Fibroblast of lung (primary cell): ENCODE data around the gene OR6C75. TPM values are rescaled to one million over a fixed set of nuclear protein-coding genes. Genes with fewer than 3 reads are reported as not detected.
"Not testable (repeated sequence)": the region's sequence is repeated elsewhere in the genome, so short reads cannot be mapped to it uniquely, and the experiment has no call there.

Experiments
- DNase-seq, 2 donors: peaks; one replicate each; pipeline versions ENCODE4 v3.0.0 to v3.0.0-alpha.2; 2010; ENCODE audit warnings: low read depth in 2 of 2
- H2AFZ ChIP-seq: 2 replicates; pipeline ENCODE4 v1.5.1; 2012; ENCODE audit warnings: low read length, control low read depth, inconsistent platforms
- H3K27ac ChIP-seq: 2 replicates; pipeline ENCODE4 v1.5.1; 2011; ENCODE audit warnings: low read length, control low read depth; ENCODE audit not compliant: insufficient read depth
- H3K27me3 ChIP-seq: 2 replicates; pipeline ENCODE4 v1.5.1; 2011; ENCODE audit warnings: mild to moderate bottlenecking, low read length; ENCODE audit not compliant: control insufficient read depth, insufficient read depth
- H3K36me3 ChIP-seq: 2 replicates; pipeline ENCODE4 v1.5.1; 2011; ENCODE audit warnings: low read length; ENCODE audit not compliant: control insufficient read depth, insufficient read depth
- H3K4me1 ChIP-seq: 2 replicates; pipeline ENCODE4 v1.5.1; 2011; ENCODE audit warnings: low read length; ENCODE audit not compliant: control insufficient read depth, insufficient read depth; ENCODE audit errors: extremely low read depth
- H3K4me2 ChIP-seq: 2 replicates; pipeline ENCODE4 v1.5.1; 2011; ENCODE audit warnings: low read length, control low read depth; ENCODE audit not compliant: insufficient read depth; ENCODE audit errors: extremely low read depth
- H3K4me3 ChIP-seq, 4 experiments: fragments of 200-600 bp in 1 of 4; sonication (generic) in 1 of 4; replicated peaks in 1 of 4; 2 replicates each; pipeline ENCODE4 v1.5.1; 2011 to 2016; ENCODE audit warnings: low read length in 4 of 4, low read depth in 3 of 4, mild to moderate bottlenecking in 3 of 4, control low read depth in 2 of 4, inconsistent platforms in 1 of 4, mixed read lengths in 1 of 4; ENCODE audit not compliant: insufficient read depth in 1 of 4; ENCODE audit errors: control extremely low read depth in 1 of 4
- H3K79me2 ChIP-seq: 2 replicates; pipeline ENCODE4 v1.5.1; 2012; ENCODE audit warnings: mild to moderate bottlenecking, low read length, inconsistent platforms; ENCODE audit not compliant: control insufficient read depth, insufficient read depth
- H3K9ac ChIP-seq: 2 replicates; pipeline ENCODE4 v1.5.1; 2011; ENCODE audit warnings: mild to moderate bottlenecking, low read length, control low read depth; ENCODE audit not compliant: insufficient read depth
- H3K9me3 ChIP-seq: 2 replicates; pipeline ENCODE4 v1.5.1; 2012; ENCODE audit warnings: low read depth, low read length; ENCODE audit not compliant: control insufficient read depth, insufficient read depth
- H4K20me1 ChIP-seq: 2 replicates; pipeline ENCODE4 v1.5.1; 2011; ENCODE audit warnings: low read length; ENCODE audit not compliant: control insufficient read depth, insufficient read depth; ENCODE audit errors: extremely low read depth
- EZH2 ChIP-seq: IDR thresholded peaks from 2 replicates; pipeline ENCODE4 v1.5.1; 2012; ENCODE audit warnings: low read length, control low read depth, mild to moderate bottlenecking; ENCODE audit errors: missing control alignments
- polyA minus RNA-seq: library from RNA; depleted of rRNA, polyadenylated mRNA; stranded (reverse); fragments of >200 nt; gene quantifications from 2 replicates; pipeline ENCODE4 v1.2.3, GENCODE V29; 2011; ENCODE audit warnings: low replicate concordance
- polyA plus RNA-seq, 2 donors: library from polyadenylated mRNA; depleted of rRNA in 1 of 2; stranded (reverse) in 1 of 2; unstranded in 1 of 2; fragments of >200 nt; gene quantifications; 2 replicates each; pipeline ENCODE4 v1.2.1, GENCODE V29; 2011 to 2012; ENCODE audit warnings: missing spikeins in 1 of 2
- total RNA-seq: library from RNA; depleted of rRNA; stranded (reverse); fragments of >200 nt; gene quantifications from 2 replicates; pipeline ENCODE4 v1.2.1, GENCODE V29; 2014
- TF ChIP-seq, protein P1 (sequence below), 2 donors: IDR thresholded peaks in 1 of 2; conservative IDR thresholded peaks in 1 of 2; 1 replicate in 1 of 2; 2 replicates in 1 of 2; pipeline ENCODE4 v1.5.1; 2011 to 2012; ENCODE audit warnings: low read length in 2 of 2, control low read depth in 1 of 2, inconsistent platforms in 1 of 2, low read depth in 1 of 2, mild to moderate bottlenecking in 1 of 2

Gene OR6C75
- not detected in 2 replicates for total RNA-seq
- polyA plus RNA-seq = not detected in 2 replicates
- not detected in 2 replicates for polyA plus RNA-seq (2012)
- not detected in 2 replicates for polyA minus RNA-seq

DNA sequence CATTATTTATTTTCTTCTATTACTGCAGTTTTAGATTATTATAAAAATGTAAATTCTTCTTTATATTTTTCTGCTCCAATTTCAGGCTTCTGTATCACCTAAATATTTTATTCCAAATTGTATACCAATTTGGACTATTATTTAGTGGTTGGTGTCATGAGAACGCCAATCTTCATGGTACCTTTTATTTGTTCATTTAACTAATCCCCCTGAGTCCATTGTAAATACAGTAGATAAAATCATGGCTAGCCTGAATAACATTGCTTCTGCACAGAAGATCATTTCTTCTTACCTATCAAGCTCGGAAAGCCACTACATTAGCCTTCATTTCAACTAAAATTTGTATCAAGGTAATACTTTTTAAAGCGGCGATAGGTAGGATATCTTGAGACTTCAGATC lies at the start of gene OR6C75:
TSS of gene OR6C75 (plus strand) at position 301 of the 400 bp plus-strand sequence. CDS start 2,136 bp downstream, outside the sequence.
- H3K27me3 ChIP-seq = no peaks in the 10 kb centered on the region
- no peak within 1 kb of the TSS for H3K4me3 ChIP-seq
- TF ChIP-seq, protein P1, sequence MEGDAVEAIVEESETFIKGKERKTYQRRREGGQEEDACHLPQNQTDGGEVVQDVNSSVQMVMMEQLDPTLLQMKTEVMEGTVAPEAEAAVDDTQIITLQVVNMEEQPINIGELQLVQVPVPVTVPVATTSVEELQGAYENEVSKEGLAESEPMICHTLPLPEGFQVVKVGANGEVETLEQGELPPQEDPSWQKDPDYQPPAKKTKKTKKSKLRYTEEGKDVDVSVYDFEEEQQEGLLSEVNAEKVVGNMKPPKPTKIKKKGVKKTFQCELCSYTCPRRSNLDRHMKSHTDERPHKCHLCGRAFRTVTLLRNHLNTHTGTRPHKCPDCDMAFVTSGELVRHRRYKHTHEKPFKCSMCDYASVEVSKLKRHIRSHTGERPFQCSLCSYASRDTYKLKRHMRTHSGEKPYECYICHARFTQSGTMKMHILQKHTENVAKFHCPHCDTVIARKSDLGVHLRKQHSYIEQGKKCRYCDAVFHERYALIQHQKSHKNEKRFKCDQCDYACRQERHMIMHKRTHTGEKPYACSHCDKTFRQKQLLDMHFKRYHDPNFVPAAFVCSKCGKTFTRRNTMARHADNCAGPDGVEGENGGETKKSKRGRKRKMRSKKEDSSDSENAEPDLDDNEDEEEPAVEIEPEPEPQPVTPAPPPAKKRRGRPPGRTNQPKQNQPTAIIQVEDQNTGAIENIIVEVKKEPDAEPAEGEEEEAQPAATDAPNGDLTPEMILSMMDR (conservative IDR thresholded peaks at IDR 0.05 in 1 of 2, IDR thresholded peaks at IDR 0.05 in 1 of 2; ENCODE audit: low read depth in 1 of 2, low read length in 2 of 2) = no peak
- TF ChIP-seq EZH2 = no peak
- no peak within 1 kb of the TSS for H3K27ac ChIP-seq
- no peak within 1 kb of the TSS for H3K9ac ChIP-seq
- H3K36me3 ChIP-seq = no peaks in the 10 kb centered on the region
- H3K9me3 ChIP-seq = no peaks in the 10 kb centered on the region
- DNase-seq = no peak
- no peak within 1 kb of the TSS for H3K4me2 ChIP-seq
- H4K20me1 ChIP-seq = no peaks in the 10 kb centered on the region
- no peaks in the 10 kb centered on the region for H3K4me1 ChIP-seq
- H3K79me2 ChIP-seq = no peaks in the 10 kb centered on the region
- no peak within 1 kb of the TSS for H2AFZ ChIP-seq

DNA sequence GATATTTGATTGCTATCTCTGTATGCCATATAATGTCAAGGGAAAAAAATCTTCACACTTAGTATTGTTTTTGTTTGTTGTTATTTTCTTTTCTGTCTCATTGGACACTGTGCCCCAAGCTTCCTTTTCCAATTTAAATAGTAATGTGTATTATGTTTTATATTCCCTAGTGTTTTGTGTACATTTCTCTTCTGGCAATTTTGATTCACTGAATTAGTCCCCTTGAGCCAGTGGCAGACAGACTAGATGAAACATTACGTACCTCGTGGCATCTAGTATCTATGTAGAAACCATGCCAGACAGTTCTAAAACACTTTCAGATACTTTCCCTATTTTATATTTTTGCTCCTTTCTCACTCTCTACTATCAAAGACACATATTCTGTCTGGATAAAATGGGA lies 48.7 kb upstream of the OR6C75 start, which contains the start of gene OR6C1:
TSS of gene OR6C1 (plus strand) at position 301 of the 400 bp plus-strand sequence. CDS start 6,257 bp downstream, outside the sequence.
- Histone ChIP-seq H3K27ac (no peak within 1 kb of the TSS), H3K4me3 (no peak within 1 kb of the TSS), H3K36me3 (no peaks in the 10 kb centered on the region), H3K79me2 (no peaks in the 10 kb centered on the region), H3K4me2 (no peak within 1 kb of the TSS), H2AFZ (no peak within 1 kb of the TSS), H3K9ac (no peak within 1 kb of the TSS), H3K4me1 (no peaks in the 10 kb centered on the region), H3K27me3 (no peaks in the 10 kb centered on the region), H4K20me1 (no peaks in the 10 kb centered on the region), H3K9me3 (no peaks in the 10 kb centered on the region)
- TF ChIP-seq, protein P1 (conservative IDR thresholded peaks at IDR 0.05 in 1 of 2, IDR thresholded peaks at IDR 0.05 in 1 of 2; ENCODE audit: low read depth in 1 of 2, low read length in 2 of 2) = no peak
- no peak for TF ChIP-seq EZH2
- DNase-seq = no peak

- H4K20me1 ChIP-seq = no peaks in the 10 kb centered on the region
- no peak overlapping the region for H3K27ac ChIP-seq
- H2AFZ ChIP-seq = no peak overlapping the region
- H3K4me3 ChIP-seq = no peak overlapping the region
- no peak for DNase-seq
- H3K27me3 ChIP-seq = no peaks in the 10 kb centered on the region
- no peak overlapping the region for H3K4me2 ChIP-seq
- H3K36me3 ChIP-seq = no peaks in the 10 kb centered on the region
- H3K9me3 ChIP-seq = no peaks in the 10 kb centered on the region
- H3K79me2 ChIP-seq = no peaks in the 10 kb centered on the region
- H3K4me1 ChIP-seq = no peaks in the 10 kb centered on the region
- no peak for TF ChIP-seq EZH2
- TF ChIP-seq, protein P1 (conservative IDR thresholded peaks at IDR 0.05 in 1 of 2, IDR thresholded peaks at IDR 0.05 in 1 of 2; ENCODE audit: low read depth in 1 of 2, low read length in 2 of 2) = no peak
- H3K9ac ChIP-seq = no peak overlapping the region
Observed at GRCh38 chr12:55320201-55320600, 42.6 kb upstream of the OR6C75 start.

- H3K27me3 ChIP-seq, H2AFZ ChIP-seq, H3K4me1 ChIP-seq, H3K4me3 ChIP-seq, H3K9me3 ChIP-seq, H4K20me1 ChIP-seq, H3K79me2 ChIP-seq, H3K9ac ChIP-seq, H3K27ac ChIP-seq, DNase-seq, H3K4me2 ChIP-seq, H3K36me3 ChIP-seq: not testable (repeated sequence)
Observed at GRCh38 chr12:55325801-55326200, 37.0 kb upstream of the OR6C75 start.
